ENCODE results near the gene RAB38.

Gene RAB38

GRCh38 chr11:88103337-88104206 lies 71.7 kb downstream of the RAB38 start:
- Mint-ChIP-seq H3K9me3 (ENCODE audit: low read depth) (no peaks in the 10 kb centered on the region), H3K4me1 (ENCODE audit: low read depth) (no peaks in the 10 kb centered on the region), H3K27me3 (peaks cover 8% of the 10 kb centered on the region), H3K4me3 (no peak overlapping the region), H3K36me3 (no peaks in the 10 kb centered on the region), H3K27ac (no peak overlapping the region)

GRCh38 chr11:88102598-88102934 lies 72.7 kb downstream of the RAB38 start:
- Mint-ChIP-seq H3K27ac (no peak overlapping the region), H3K4me1 (ENCODE audit: low read depth) (no peaks in the 10 kb centered on the region), H3K9me3 (ENCODE audit: low read depth) (no peaks in the 10 kb centered on the region), H3K27me3 (peaks cover 8% of the 10 kb centered on the region), H3K4me3 (no peak overlapping the region), H3K36me3 (no peaks in the 10 kb centered on the region)

GRCh38 chr11:88101881-88102597 lies 73.2 kb downstream of the RAB38 start:
- Mint-ChIP-seq H3K27ac (no peak overlapping the region), H3K4me3 (no peak overlapping the region), H3K36me3 (no peaks in the 10 kb centered on the region), H3K4me1 (ENCODE audit: low read depth) (no peaks in the 10 kb centered on the region), H3K9me3 (ENCODE audit: low read depth) (no peaks in the 10 kb centered on the region), H3K27me3 (peaks cover 8% of the 10 kb centered on the region)

GRCh38 chr11:88100151-88100550 lies 75.1 kb downstream of the RAB38 start:
- H3K27ac Mint-ChIP-seq = no peak overlapping the region
- H3K4me1 Mint-ChIP-seq (ENCODE audit: low read depth) = no peaks in the 10 kb centered on the region
- no peaks in the 10 kb centered on the region for H3K36me3 Mint-ChIP-seq
- no peaks in the 10 kb centered on the region for H3K9me3 Mint-ChIP-seq (ENCODE audit: low read depth)
- H3K27me3 Mint-ChIP-seq = peaks cover 8% of the 10 kb centered on the region
- no peak overlapping the region for H3K4me3 Mint-ChIP-seq

GRCh38 chr11:88098289-88098688 lies 77.0 kb downstream of the RAB38 start:
- no peaks in the 10 kb centered on the region for H3K9me3 Mint-ChIP-seq (ENCODE audit: low read depth)
- peaks cover 8% of the 10 kb centered on the region for H3K27me3 Mint-ChIP-seq
- no peaks in the 10 kb centered on the region for H3K36me3 Mint-ChIP-seq
- H3K4me1 Mint-ChIP-seq (ENCODE audit: low read depth) = no peaks in the 10 kb centered on the region
- H3K4me3 Mint-ChIP-seq = no peak overlapping the region
- no peak overlapping the region for H3K27ac Mint-ChIP-seq

- Mint-ChIP-seq H3K9me3 (ENCODE audit: low read depth) (no peaks in the 10 kb centered on the region), H3K36me3 (no peaks in the 10 kb centered on the region), H3K4me3 (no peak overlapping the region), H3K4me1 (ENCODE audit: low read depth) (no peaks in the 10 kb centered on the region), H3K27ac (no peak overlapping the region), H3K27me3 (no peaks in the 10 kb centered on the region)
Observed at GRCh38 chr11:88089134-88089533, 86.1 kb downstream of the RAB38 start.

- no peak overlapping the region for H3K4me3 Mint-ChIP-seq
- no peaks in the 10 kb centered on the region for H3K36me3 Mint-ChIP-seq
- H3K27ac Mint-ChIP-seq = no peak overlapping the region
- no peaks in the 10 kb centered on the region for H3K4me1 Mint-ChIP-seq (ENCODE audit: low read depth)
- H3K27me3 Mint-ChIP-seq = no peaks in the 10 kb centered on the region
- H3K9me3 Mint-ChIP-seq (ENCODE audit: low read depth) = no peaks in the 10 kb centered on the region
Observed at GRCh38 chr11:88087337-88087736, 87.9 kb downstream of the RAB38 start.

- H3K36me3 Mint-ChIP-seq = no peaks in the 10 kb centered on the region
- H3K27ac Mint-ChIP-seq = no peak overlapping the region
- no peaks in the 10 kb centered on the region for H3K9me3 Mint-ChIP-seq (ENCODE audit: low read depth)
- H3K4me3 Mint-ChIP-seq = no peak overlapping the region
- no peaks in the 10 kb centered on the region for H3K4me1 Mint-ChIP-seq (ENCODE audit: low read depth)
- no peaks in the 10 kb centered on the region for H3K27me3 Mint-ChIP-seq
Observed at GRCh38 chr11:88086297-88086696, 88.9 kb downstream of the RAB38 start.

GRCh38 chr11:88070437-88070836 lies 104.8 kb downstream of the RAB38 start:
- Mint-ChIP-seq H3K9me3 (ENCODE audit: low read depth) (peaks cover 7% of the 10 kb centered on the region), H3K4me1 (ENCODE audit: low read depth) (no peaks in the 10 kb centered on the region), H3K27me3 (peaks cover 15% of the 10 kb centered on the region), H3K27ac (no peak overlapping the region), H3K36me3 (no peaks in the 10 kb centered on the region), H3K4me3 (no peak overlapping the region)

GRCh38 chr11:88068848-88069554 lies 106.2 kb downstream of the RAB38 start:
- Mint-ChIP-seq H3K4me3 (no peak overlapping the region), H3K9me3 (ENCODE audit: low read depth) (peaks cover 7% of the 10 kb centered on the region), H3K27me3 (peaks cover 11% of the 10 kb centered on the region), H3K4me1 (ENCODE audit: low read depth) (no peaks in the 10 kb centered on the region), H3K27ac (no peak overlapping the region), H3K36me3 (no peaks in the 10 kb centered on the region)

- H3K36me3 Mint-ChIP-seq = no peaks in the 10 kb centered on the region
- H3K9me3 Mint-ChIP-seq (ENCODE audit: low read depth) = no peaks in the 10 kb centered on the region
- H3K4me3 Mint-ChIP-seq = no peak overlapping the region
- no peaks in the 10 kb centered on the region for H3K4me1 Mint-ChIP-seq (ENCODE audit: low read depth)
- H3K27me3 Mint-ChIP-seq = peaks cover 9% of the 10 kb centered on the region
- no peak overlapping the region for H3K27ac Mint-ChIP-seq
Observed at GRCh38 chr11:88066090-88066489, 109.2 kb downstream of the RAB38 start.

GRCh38 chr11:88064097-88064705 lies 111.0 kb downstream of the RAB38 start:
- Mint-ChIP-seq H3K36me3 (no peaks in the 10 kb centered on the region), H3K27ac (no peak overlapping the region), H3K4me1 (ENCODE audit: low read depth) (no peaks in the 10 kb centered on the region), H3K9me3 (ENCODE audit: low read depth) (no peaks in the 10 kb centered on the region), H3K27me3 (peaks cover 5% of the 10 kb centered on the region), H3K4me3 (no peak overlapping the region)

All from activated naive CD8-positive, alpha-beta T cell (primary cell).